Activated CD8-positive, alpha-beta memory T cell treated with anti-CD3 and anti-CD28 coated beads, Interleukin-2, amount 50 U/mL, for 4 hours (primary cell): ENCODE data around the gene RARS2.
"Not testable (repeated sequence)": the region's sequence is repeated elsewhere in the genome, so short reads cannot be mapped to it uniquely, and the experiment has no call there.

Experiments
- DNase-seq: peaks from one replicate; pipeline ENCODE4 v3.0.0-alpha.2; 2020

The RARS2 gene

GRCh38 chr6:87589693-87590416 is at the start of gene RARS2, which contains the start of gene ORC3:
TSS of gene RARS2 (minus strand) at chr6:87589987. CDS start at chr6:87589957, 30 bp downstream.
TSS of gene ORC3 (plus strand) at chr6:87590135. CDS start at chr6:87590169, 34 bp downstream.
- DNase-seq = peak; percentile 93

GRCh38 chr6:87639373-87639772 is 49.6 kb upstream of the RARS2 start:
- DNase-seq = no peak

GRCh38 chr6:87637106-87637505 is 47.3 kb upstream of the RARS2 start:
- no peak for DNase-seq

- no peak for DNase-seq
These were observed 46.5 kb upstream of the RARS2 start for GRCh38 chr6:87636315-87636714.

GRCh38 chr6:87633851-87634250 is 44.1 kb upstream of the RARS2 start:
- no peak for DNase-seq

GRCh38 chr6:87630746-87631145 is 41.0 kb upstream of the RARS2 start:
- DNase-seq = no peak

- DNase-seq = no peak
These were observed 39.1 kb upstream of the RARS2 start for GRCh38 chr6:87628881-87629280.

GRCh38 chr6:87628424-87628823 is 38.6 kb upstream of the RARS2 start:
- DNase-seq = no peak

GRCh38 chr6:87623248-87623647 is 33.5 kb upstream of the RARS2 start:
- DNase-seq = no peak

- no peak for DNase-seq
These were observed 28.7 kb upstream of the RARS2 start for GRCh38 chr6:87618531-87618930.

GRCh38 chr6:87617405-87617804 is 27.6 kb upstream of the RARS2 start:
- no peak for DNase-seq

GRCh38 chr6:87613018-87613417 is 23.2 kb upstream of the RARS2 start:
- not testable (repeated sequence) for DNase-seq

- no peak for DNase-seq
These were observed 19.0 kb upstream of the RARS2 start for GRCh38 chr6:87608802-87609201.

- no peak for DNase-seq
These were observed 16.4 kb upstream of the RARS2 start for GRCh38 chr6:87606199-87606598.

GRCh38 chr6:87600576-87600975 is 10.8 kb upstream of the RARS2 start:
- no peak for DNase-seq

- DNase-seq = no peak
These were observed 1.2 kb upstream of the RARS2 start for GRCh38 chr6:87590990-87591389.

GRCh38 chr6:87590417-87590880 is 662 bp upstream of the RARS2 start:
- no peak for DNase-seq

- no peak for DNase-seq
These were observed 905 bp downstream of the RARS2 start for GRCh38 chr6:87588756-87589407.

GRCh38 chr6:87586371-87587077 is 3.3 kb downstream of the RARS2 start:
- no peak for DNase-seq

- DNase-seq = no peak
These were observed 6.0 kb downstream of the RARS2 start for GRCh38 chr6:87583822-87584221.

GRCh38 chr6:87575423-87575822 is 14.4 kb downstream of the RARS2 start:
- DNase-seq = no peak

GRCh38 chr6:87574237-87574804 is 15.5 kb downstream of the RARS2 start:
- DNase-seq = no peak

- no peak for DNase-seq
These were observed 16.3 kb downstream of the RARS2 start for GRCh38 chr6:87573307-87574024.
